Hepatocyte (in vitro differentiated cells): ENCODE measurements around the gene ZMIZ1.

Source experiments
- EZH2 ChIP-seq: fragments of 200-600 bp; sonication (generic); IDR thresholded peaks from 2 replicates; pipeline ENCODE4 v1.6.1; 2016; ENCODE audit warnings: antibody characterized with exemption, mild to moderate bottlenecking, borderline replicate concordance
- EZH2phosphoT487 ChIP-seq: fragments of 200-600 bp; sonication (generic); IDR thresholded peaks from one replicate; pipeline ENCODE4 v1.6.1; 2018; ENCODE audit warnings: antibody characterized with exemption, mild to moderate bottlenecking, low read depth, moderate library complexity; ENCODE audit not compliant: unreplicated experiment, severe bottlenecking
- TF ChIP-seq, protein P1 (sequence below): fragments of 200-600 bp; sonication (generic); IDR thresholded peaks from 2 replicates; pipeline ENCODE4 v1.5.1; 2016; ENCODE audit warnings: antibody characterized with exemption, mild to moderate bottlenecking; ENCODE audit not compliant: poor library complexity

DNA sequence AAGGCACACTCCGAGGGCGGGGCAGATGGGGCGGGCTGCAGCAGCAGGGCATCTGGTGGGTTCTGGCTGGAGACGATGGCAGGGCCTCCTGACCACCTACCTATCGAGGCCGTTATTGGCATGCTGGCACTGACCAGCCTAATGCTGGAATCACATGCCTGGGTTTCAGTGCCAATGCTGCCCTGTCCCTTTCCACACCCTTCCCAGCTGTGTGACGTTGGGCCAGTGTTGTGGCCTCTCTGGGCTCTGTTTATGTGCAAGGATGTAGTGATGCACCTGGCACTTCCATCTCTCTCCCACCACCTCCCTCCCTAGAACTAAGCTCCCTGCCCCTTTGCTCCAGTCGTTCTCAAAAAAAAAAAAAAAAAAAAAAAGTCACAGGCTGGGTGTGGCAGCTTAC, 132.9 kb downstream of the ZMIZ1 start:
- TF ChIP-seq, protein P1, sequence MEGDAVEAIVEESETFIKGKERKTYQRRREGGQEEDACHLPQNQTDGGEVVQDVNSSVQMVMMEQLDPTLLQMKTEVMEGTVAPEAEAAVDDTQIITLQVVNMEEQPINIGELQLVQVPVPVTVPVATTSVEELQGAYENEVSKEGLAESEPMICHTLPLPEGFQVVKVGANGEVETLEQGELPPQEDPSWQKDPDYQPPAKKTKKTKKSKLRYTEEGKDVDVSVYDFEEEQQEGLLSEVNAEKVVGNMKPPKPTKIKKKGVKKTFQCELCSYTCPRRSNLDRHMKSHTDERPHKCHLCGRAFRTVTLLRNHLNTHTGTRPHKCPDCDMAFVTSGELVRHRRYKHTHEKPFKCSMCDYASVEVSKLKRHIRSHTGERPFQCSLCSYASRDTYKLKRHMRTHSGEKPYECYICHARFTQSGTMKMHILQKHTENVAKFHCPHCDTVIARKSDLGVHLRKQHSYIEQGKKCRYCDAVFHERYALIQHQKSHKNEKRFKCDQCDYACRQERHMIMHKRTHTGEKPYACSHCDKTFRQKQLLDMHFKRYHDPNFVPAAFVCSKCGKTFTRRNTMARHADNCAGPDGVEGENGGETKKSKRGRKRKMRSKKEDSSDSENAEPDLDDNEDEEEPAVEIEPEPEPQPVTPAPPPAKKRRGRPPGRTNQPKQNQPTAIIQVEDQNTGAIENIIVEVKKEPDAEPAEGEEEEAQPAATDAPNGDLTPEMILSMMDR, result no peak
- TF ChIP-seq EZH2phosphoT487 (no peak), EZH2 (no peak)
